Measurements from ENCODE around the gene EPHB1. TPM values are rescaled to one million over a fixed set of nuclear protein-coding genes. Genes with fewer than 3 reads are reported as not detected.
"Not testable (repeated sequence)": the region's sequence is repeated elsewhere in the genome, so short reads cannot be mapped to it uniquely, and the experiment has no call there.

Gene EPHB1
- total RNA-seq, 5 donors from 2014 or later (not counting 1 experiment from before 2014, with no cell fraction given): 0.28 to 0.72 (median 0.31) TPM; not detected in 1

GRCh38 chr3:134971907-134972306 is 176.8 kb downstream of the EPHB1 start:
- POLR2A ChIA-PET; H3K27ac ChIP-seq (ENCODE audit: low read length); H3K4me1 ChIP-seq (ENCODE audit: control insufficient read depth in 1 of 2, extremely low read depth in 1 of 2, insufficient read depth in 2 of 2, low read length in 2 of 2); H3K9me3 ChIP-seq; H3K4me3 Mint-ChIP-seq; H3K9me3 Mint-ChIP-seq; ATAC-seq (replicated peaks in 1 of 4); H3K36me3 ChIP-seq (ENCODE audit: control insufficient read depth in 2 of 2, extremely low read depth in 1 of 2, insufficient read depth in 1 of 2, low read length in 1 of 2); H3K27me3 ChIP-seq (replicated peaks in 1 of 2; ENCODE audit: control insufficient read depth in 2 of 2, extremely low read depth in 1 of 2, insufficient read depth in 2 of 2, low read length in 1 of 2); H3K27ac Mint-ChIP-seq; DNase-seq; H3K4me1 Mint-ChIP-seq; H3K36me3 Mint-ChIP-seq; CTCF ChIA-PET; H3K27me3 Mint-ChIP-seq; H3K4me3 ChIP-seq (ENCODE audit: control insufficient read depth in 1 of 2, extremely low read depth in 1 of 2, low read length in 1 of 2): not testable (repeated sequence)

- Histone ChIP-seq H3K4me3 (ENCODE audit: control insufficient read depth in 1 of 2, extremely low read depth in 1 of 2, low read length in 1 of 2) (no peak overlapping the region), H3K9me3 (no peaks in the 10 kb centered on the region), H3K27me3 (replicated peaks in 1 of 2; ENCODE audit: control insufficient read depth in 2 of 2, extremely low read depth in 1 of 2, insufficient read depth in 2 of 2, low read length in 1 of 2) (no peaks in the 10 kb centered on the region), H3K36me3 (ENCODE audit: control insufficient read depth in 2 of 2, extremely low read depth in 1 of 2, insufficient read depth in 1 of 2, low read length in 1 of 2) (no peaks in the 10 kb centered on the region), H3K27ac (ENCODE audit: low read length) (no peak overlapping the region), H3K4me1 (ENCODE audit: control insufficient read depth in 1 of 2, extremely low read depth in 1 of 2, insufficient read depth in 2 of 2, low read length in 2 of 2) (no peaks in the 10 kb centered on the region)
- H3K27ac Mint-ChIP-seq: no peak overlapping the region
- WGBS (ENCODE audit: insufficient coverage): no CpG with 5 or more reads among the region's 2 CpGs
- no peak overlapping the region for H3K4me3 Mint-ChIP-seq
- no peak for ATAC-seq (replicated peaks in 1 of 4)
- no peaks in the 10 kb centered on the region for H3K4me1 Mint-ChIP-seq
- ChIA-PET POLR2A (no interaction called here), CTCF (no interaction called here)
- no peaks in the 10 kb centered on the region for H3K36me3 Mint-ChIP-seq
- DNase-seq: no peak
- H3K9me3 Mint-ChIP-seq: peaks cover 0 to 8% (median 3%) of the 10 kb centered on the region in 3 donors
- H3K27me3 Mint-ChIP-seq: peaks cover 0 to 3% of the 10 kb centered on the region in 2 donors
These were observed 177.9 kb downstream of the EPHB1 start for GRCh38 chr3:134972836-134973455.

DNA sequence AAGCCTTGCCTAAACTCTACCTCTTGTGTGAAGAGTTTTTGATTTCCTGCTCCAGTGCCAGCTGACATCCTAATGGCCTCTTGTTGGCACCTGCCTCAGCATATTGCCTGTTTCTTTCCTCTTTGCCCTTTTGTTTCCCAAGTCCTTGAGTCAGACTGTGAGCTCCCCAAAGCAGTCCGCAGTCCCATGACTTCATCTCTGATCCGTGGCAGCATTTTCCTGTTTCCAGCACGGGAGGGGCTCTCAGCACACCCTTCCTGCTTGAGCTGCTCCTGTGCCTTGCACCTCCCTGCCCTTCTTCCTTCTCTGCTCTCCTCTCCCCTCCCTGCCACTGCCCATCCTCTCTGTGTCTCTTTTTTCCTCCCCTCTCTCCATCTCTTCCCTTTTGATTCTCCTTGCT is 179.6 kb downstream of the EPHB1 start:
- no peaks in the 10 kb centered on the region for H3K36me3 Mint-ChIP-seq
- POLR2A ChIA-PET: no interaction called here
- no peak overlapping the region for H3K27ac Mint-ChIP-seq

DNA sequence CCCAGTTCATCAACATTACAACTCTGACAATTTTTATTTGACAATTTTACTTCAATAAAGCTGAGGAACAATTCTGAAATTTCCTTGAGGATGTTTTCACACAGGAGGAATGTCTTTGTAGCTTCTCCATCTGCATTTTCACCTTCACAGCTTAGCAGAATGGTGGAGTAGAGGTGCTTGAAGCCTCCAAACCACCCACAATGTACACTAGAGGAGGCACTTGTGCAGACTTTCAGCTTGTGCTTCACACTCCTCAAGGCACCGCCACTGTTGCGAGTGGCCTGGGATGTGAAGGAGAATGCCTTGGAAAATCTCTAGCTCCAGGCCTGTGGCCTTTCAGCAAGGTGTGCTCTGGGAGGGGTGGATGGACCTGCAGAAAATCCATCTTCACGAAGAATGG is 181.9 kb downstream of the EPHB1 start:
- ChIA-PET POLR2A (no interaction called here), CTCF (no interaction called here)
- H3K9me3 Mint-ChIP-seq: peaks cover 0 to 6% (median 4%) of the 10 kb centered on the region in 3 donors
- DNase-seq: no peak
- Histone ChIP-seq H3K4me1 (ENCODE audit: control insufficient read depth in 1 of 2, extremely low read depth in 1 of 2, insufficient read depth in 2 of 2, low read length in 2 of 2) (no peaks in the 10 kb centered on the region), H3K36me3 (ENCODE audit: control insufficient read depth in 2 of 2, extremely low read depth in 1 of 2, insufficient read depth in 1 of 2, low read length in 1 of 2) (no peaks in the 10 kb centered on the region), H3K9me3 (no peaks in the 10 kb centered on the region), H3K27ac (ENCODE audit: low read length) (no peak overlapping the region), H3K27me3 (replicated peaks in 1 of 2; ENCODE audit: control insufficient read depth in 2 of 2, extremely low read depth in 1 of 2, insufficient read depth in 2 of 2, low read length in 1 of 2) (no peaks in the 10 kb centered on the region), H3K4me3 (ENCODE audit: control insufficient read depth in 1 of 2, extremely low read depth in 1 of 2, low read length in 1 of 2) (no peak overlapping the region)
- peaks cover 0 to 6% of the 10 kb centered on the region in 2 donors for H3K27me3 Mint-ChIP-seq
- WGBS (ENCODE audit: insufficient coverage): no CpG with 5 or more reads among the region's 3 CpGs
- H3K4me1 Mint-ChIP-seq: no peaks in the 10 kb centered on the region
- no peak overlapping the region for H3K27ac Mint-ChIP-seq
- ATAC-seq (replicated peaks in 1 of 4): no peak
- H3K4me3 Mint-ChIP-seq: no peak overlapping the region
- H3K36me3 Mint-ChIP-seq: no peaks in the 10 kb centered on the region

More for the DNA sequence above, 179.6 kb downstream of the EPHB1 start:
- no peak for ATAC-seq (replicated peaks in 1 of 4)
- Histone ChIP-seq H3K4me1 (ENCODE audit: control insufficient read depth in 1 of 2, extremely low read depth in 1 of 2, insufficient read depth in 2 of 2, low read length in 2 of 2) (no peaks in the 10 kb centered on the region), H3K27me3 (replicated peaks in 1 of 2; ENCODE audit: control insufficient read depth in 2 of 2, extremely low read depth in 1 of 2, insufficient read depth in 2 of 2, low read length in 1 of 2) (no peaks in the 10 kb centered on the region), H3K4me3 (ENCODE audit: control insufficient read depth in 1 of 2, extremely low read depth in 1 of 2, low read length in 1 of 2) (no peak overlapping the region), H3K9me3 (no peaks in the 10 kb centered on the region), H3K36me3 (ENCODE audit: control insufficient read depth in 2 of 2, extremely low read depth in 1 of 2, insufficient read depth in 1 of 2, low read length in 1 of 2) (no peaks in the 10 kb centered on the region), H3K27ac (ENCODE audit: low read length) (no peak overlapping the region)
- H3K4me1 Mint-ChIP-seq: no peaks in the 10 kb centered on the region
- H3K27me3 Mint-ChIP-seq: peaks cover 0 to 6% of the 10 kb centered on the region in 2 donors
- CTCF ChIA-PET: no interaction called here
- no peak for DNase-seq
- H3K9me3 Mint-ChIP-seq: peaks cover 0 to under 1% (median under 1%) of the 10 kb centered on the region in 3 donors
- WGBS (ENCODE audit: insufficient coverage): 42% methylated on average over 3 of the region's 3 CpGs
- H3K4me3 Mint-ChIP-seq: no peak overlapping the region

DNA sequence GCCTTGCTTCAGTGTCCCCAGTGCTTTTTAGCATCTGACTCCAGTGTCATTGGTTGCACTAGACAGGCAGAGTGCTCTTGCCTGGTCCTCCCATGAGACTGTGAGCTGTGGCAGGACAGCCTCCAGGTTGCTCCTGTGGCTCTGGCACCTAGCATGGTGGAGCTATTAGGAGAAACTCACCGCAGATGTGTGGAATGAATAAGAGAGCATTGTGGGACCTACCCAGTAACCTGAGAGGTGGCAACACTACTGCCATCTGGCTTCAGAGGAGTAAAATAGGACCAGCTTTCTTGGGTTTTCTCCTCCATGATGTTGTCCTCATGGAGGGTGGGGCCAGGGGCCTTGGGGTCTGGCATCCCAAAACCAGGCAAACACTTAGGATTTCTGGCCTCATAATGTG is 183.6 kb downstream of the EPHB1 start:
- H3K27me3 Mint-ChIP-seq: peaks cover 0 to 6% of the 10 kb centered on the region in 2 donors
- no peaks in the 10 kb centered on the region for H3K36me3 Mint-ChIP-seq
- Histone ChIP-seq H3K4me1 (ENCODE audit: control insufficient read depth in 1 of 2, extremely low read depth in 1 of 2, insufficient read depth in 2 of 2, low read length in 2 of 2) (no peaks in the 10 kb centered on the region), H3K27me3 (replicated peaks in 1 of 2; ENCODE audit: control insufficient read depth in 2 of 2, extremely low read depth in 1 of 2, insufficient read depth in 2 of 2, low read length in 1 of 2) (no peaks in the 10 kb centered on the region), H3K4me3 (ENCODE audit: control insufficient read depth in 1 of 2, extremely low read depth in 1 of 2, low read length in 1 of 2) (no peak overlapping the region), H3K27ac (ENCODE audit: low read length) (no peak overlapping the region), H3K36me3 (ENCODE audit: control insufficient read depth in 2 of 2, extremely low read depth in 1 of 2, insufficient read depth in 1 of 2, low read length in 1 of 2) (no peaks in the 10 kb centered on the region), H3K9me3 (no peaks in the 10 kb centered on the region)
- POLR2A ChIA-PET: no interaction called here
- no peak for ATAC-seq (replicated peaks in 1 of 4)
- no peak for DNase-seq
- 90% methylated on average over 1 of the region's 1 CpG for WGBS (ENCODE audit: insufficient coverage)
- H3K9me3 Mint-ChIP-seq: peaks cover 0 to 6% (median 4%) of the 10 kb centered on the region in 3 donors
- H3K4me1 Mint-ChIP-seq: no peaks in the 10 kb centered on the region
- CTCF ChIA-PET: no interaction called here
- no peak overlapping the region for H3K4me3 Mint-ChIP-seq
- H3K27ac Mint-ChIP-seq: no peak overlapping the region

- DNase-seq: no peak
- CTCF ChIA-PET: no interaction called here
- Histone ChIP-seq H3K4me1 (ENCODE audit: control insufficient read depth in 1 of 2, extremely low read depth in 1 of 2, insufficient read depth in 2 of 2, low read length in 2 of 2) (no peaks in the 10 kb centered on the region), H3K27ac (ENCODE audit: low read length) (no peak overlapping the region), H3K27me3 (replicated peaks in 1 of 2; ENCODE audit: control insufficient read depth in 2 of 2, extremely low read depth in 1 of 2, insufficient read depth in 2 of 2, low read length in 1 of 2) (no peaks in the 10 kb centered on the region), H3K9me3 (no peaks in the 10 kb centered on the region), H3K36me3 (ENCODE audit: control insufficient read depth in 2 of 2, extremely low read depth in 1 of 2, insufficient read depth in 1 of 2, low read length in 1 of 2) (no peaks in the 10 kb centered on the region), H3K4me3 (ENCODE audit: control insufficient read depth in 1 of 2, extremely low read depth in 1 of 2, low read length in 1 of 2) (no peak overlapping the region)
- Mint-ChIP-seq H3K27ac (no peak overlapping the region), H3K27me3 (no peaks in the 10 kb centered on the region), H3K36me3 (no peaks in the 10 kb centered on the region), H3K4me1 (no peaks in the 10 kb centered on the region), H3K4me3 (no peak overlapping the region), H3K9me3 (peaks cover 0 to 3% (median 0%) of the 10 kb centered on the region in 3 donors)
- POLR2A ChIA-PET: no interaction called here
- 75% methylated on average over 4 of the region's 6 CpGs for WGBS (ENCODE audit: insufficient coverage)
- no peak for ATAC-seq (replicated peaks in 1 of 4)
These were observed 191.0 kb downstream of the EPHB1 start for GRCh38 chr3:134985864-134986715.

Data from T-cell (primary cell).